Left cardiac atrium (tissue), 4 donors: ENCODE measurements around the gene CENPQ. TPM values are rescaled to one million over a fixed set of nuclear protein-coding genes. Genes with fewer than 3 reads are reported as not detected.
A peak's percentile ranks its signal among the peaks of the same experiment; 100 is the strongest.
"Not testable (repeated sequence)": the region's sequence is repeated elsewhere in the genome, so short reads cannot be mapped to it uniquely, and the experiment has no call there.

ENCODE experiments used
- ATAC-seq, 2 donors: fragments of 200-7000 bp; cut with Tn5 transposase; one replicate each; pipeline ENCODE4 v1.9.1; 2020; ENCODE audit warnings: mild to moderate bottlenecking in 2 of 2, moderate library complexity in 2 of 2
- DNase-seq: peaks from one replicate; pipeline ENCODE4 v3.0.0-alpha.2; 2020
- intact Hi-C, 2 donors: fragments of 100-400 bp; cut with DNase I; formaldehyde crosslinking; loops; one replicate each; pipeline versions ENCODE4 v1.14.1 to v1.15.1; 2022 to 2023
- long read RNA-seq: library from polyadenylated mRNA; unstranded; transcript quantifications from one replicate; pipeline ENCODE4 v2.0.0, GENCODE V29; 2021
- total RNA-seq, 2 donors: library from RNA; stranded (reverse); fragmentation: NEBNext Ultra II Directional; extraction: Animal tissue kit (Norgen Biotek cat#: 25700); gene quantifications; one replicate each; pipeline ENCODE4 v1.2.1, GENCODE V29; 2021
- donor health status: DM: no; HTN: yes; CAD: no.
- donor health status: DM: no; HTN: yes; CAD: no; lungs with severe emphysema.
- donor health status: DM: yes; HTN: yes; CAD: no.
- donor health status: Dilated cardiomyopathy.

The CENPQ gene, protein sequence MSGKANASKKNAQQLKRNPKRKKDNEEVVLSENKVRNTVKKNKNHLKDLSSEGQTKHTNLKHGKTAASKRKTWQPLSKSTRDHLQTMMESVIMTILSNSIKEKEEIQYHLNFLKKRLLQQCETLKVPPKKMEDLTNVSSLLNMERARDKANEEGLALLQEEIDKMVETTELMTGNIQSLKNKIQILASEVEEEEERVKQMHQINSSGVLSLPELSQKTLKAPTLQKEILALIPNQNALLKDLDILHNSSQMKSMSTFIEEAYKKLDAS
- 1 to 10 TPM; 4.7 to 5.9 TPM for total RNA-seq
- long read RNA-seq, partial matches to known transcripts = 0 of 3 reads
- long read RNA-seq, other reads (novel, unspliced or antisense) = 2 of 3 reads

DNA sequence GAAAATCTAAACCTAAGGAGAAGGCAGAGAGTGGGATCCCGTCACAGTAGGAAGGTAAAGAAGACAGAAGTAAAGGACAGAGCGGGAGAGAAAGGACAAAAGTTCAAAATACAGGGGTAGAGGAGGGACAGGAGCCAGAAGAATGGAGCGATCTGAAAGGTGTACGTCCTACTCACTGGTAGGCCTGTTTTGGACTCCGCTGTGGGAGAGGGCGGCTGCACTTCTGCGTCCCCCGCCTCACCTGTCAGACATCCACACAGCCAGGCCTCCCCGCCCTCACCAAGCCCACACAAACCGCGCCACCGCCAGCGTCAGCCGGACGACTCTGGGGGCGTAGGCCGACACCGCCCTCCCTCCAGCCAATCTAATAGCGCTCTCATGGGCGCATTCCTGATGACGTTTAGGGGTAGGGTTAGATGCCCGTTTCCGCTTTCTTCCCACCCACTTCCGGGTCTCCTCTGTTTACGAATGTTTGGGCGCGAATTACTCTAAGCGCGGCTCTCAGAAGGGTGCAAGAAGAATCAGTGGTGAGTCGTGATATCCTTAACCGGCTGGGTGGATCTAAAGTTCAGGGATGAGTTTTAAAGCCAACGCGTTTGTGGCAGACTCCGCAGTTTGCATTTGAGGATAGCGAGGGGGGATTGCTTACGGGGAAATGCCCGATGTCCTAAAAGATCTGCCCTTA, at the start of gene CENPQ, which contains the start of gene MMUT:
Gene CENPQ (plus strand): TSS at position 444 of the 685 bp plus-strand sequence. CDS start 6,807 bp downstream, outside the sequence.
Gene MMUT (minus strand): TSS at position 327 of the 685 bp plus-strand sequence. CDS start 3,787 bp downstream, outside the sequence.
- ATAC-seq (peak; percentile 100), DNase-seq (peak; percentile 94)
- intact Hi-C loops = no loop called here

DNA sequence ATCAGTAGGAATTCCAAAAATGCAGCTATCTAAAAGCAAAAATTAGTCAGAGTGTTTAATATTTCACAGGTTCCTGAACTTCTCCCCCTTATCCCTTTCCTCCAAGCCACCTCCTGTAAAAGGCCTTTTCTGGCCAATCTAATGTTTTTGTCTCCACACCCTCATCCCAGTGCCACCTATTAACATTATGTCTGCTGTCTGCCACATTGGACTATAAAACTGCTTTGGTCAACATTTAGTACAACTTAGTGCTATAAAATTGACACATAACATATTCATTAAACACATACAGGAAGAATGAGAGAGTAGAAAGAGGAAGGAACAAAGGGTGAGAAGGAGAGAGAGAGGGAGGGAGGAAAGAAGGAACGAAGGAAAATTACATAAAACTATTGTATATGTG, 47.8 kb upstream of the CENPQ start:
- DNase-seq (no peak), ATAC-seq (no peak)
- intact Hi-C loops = no loop called here

DNA sequence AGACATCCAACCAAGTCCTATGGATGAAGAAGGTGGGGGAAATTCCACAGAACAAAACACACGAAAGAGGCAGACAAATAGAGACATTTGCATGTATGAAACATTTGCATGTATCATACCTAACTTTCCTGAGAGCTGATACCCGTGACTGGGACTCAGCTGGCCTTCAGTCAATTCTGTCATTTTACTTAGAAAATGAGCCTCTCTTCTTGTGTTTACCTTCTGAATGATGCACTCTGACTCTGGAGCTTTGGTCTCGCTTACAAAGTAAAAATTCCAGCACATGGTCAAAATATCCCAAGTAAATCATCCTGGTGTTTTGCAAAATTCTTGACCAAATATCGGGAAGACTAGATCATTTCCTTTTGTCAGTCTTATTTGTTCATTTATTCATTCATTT, 47.0 kb upstream of the CENPQ start:
- ATAC-seq (no peak), DNase-seq (no peak)
- intact Hi-C loops = no loop called here

DNA sequence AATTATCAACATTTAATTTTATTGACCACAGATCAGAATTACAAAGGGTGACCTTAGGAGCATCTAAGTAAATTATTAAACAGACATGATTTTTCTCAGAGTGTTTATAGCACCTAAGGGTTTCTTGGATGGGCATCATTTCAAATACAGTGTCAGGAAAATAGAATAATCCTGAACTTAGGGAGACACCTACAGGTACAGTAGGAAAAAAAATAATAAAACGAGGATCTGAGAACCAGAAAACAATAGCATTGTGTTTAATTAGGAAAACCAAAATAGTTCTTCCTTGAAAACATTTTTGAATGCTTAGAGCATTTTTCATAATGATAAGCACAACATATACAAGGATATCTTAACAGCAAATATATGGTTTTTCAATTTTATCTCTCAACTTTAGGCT, 39.4 kb upstream of the CENPQ start:
- ATAC-seq (no peak), DNase-seq (no peak)
- intact Hi-C loops = no loop called here

DNA sequence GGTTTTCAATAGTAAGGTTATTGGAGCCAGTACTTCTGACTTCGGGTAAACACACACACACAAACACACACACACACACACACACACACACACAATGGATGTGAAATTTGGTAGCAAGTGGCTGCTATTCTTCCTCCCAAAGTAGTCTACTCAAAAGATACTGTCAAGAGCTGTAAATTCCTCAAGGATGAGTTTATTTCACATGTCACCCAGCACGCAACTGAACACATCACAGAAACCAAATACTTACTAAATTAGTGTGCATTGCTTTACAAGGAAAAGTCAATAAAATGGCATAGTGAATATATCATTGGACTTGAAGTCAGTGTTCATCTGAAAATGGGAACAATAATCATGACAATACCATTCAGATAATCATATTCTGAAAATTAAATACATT, 33.0 kb upstream of the CENPQ start:
- intact Hi-C loops = no loop called here
- ATAC-seq (no peak), DNase-seq (no peak)

DNA sequence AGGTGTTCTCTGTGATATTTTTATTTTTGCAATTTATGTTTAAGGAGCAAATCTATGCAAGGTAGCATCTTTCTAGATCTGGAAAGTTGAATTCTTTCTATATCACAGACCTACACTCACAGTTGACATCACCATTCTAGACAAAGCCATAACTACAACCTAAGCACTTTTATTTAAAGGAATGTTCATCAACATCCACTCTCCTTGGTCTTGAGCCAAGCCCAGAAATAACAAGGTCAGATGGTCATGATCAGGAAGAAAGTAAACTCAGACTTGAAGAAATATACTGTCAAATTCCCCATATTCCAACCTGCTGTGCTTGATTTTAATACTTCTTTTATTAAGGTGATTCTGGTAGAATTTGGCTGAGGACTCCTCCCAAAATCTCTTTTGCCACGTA, 32.3 kb upstream of the CENPQ start:
- intact Hi-C loops = no loop called here
- DNase-seq (no peak), ATAC-seq (no peak)

DNA sequence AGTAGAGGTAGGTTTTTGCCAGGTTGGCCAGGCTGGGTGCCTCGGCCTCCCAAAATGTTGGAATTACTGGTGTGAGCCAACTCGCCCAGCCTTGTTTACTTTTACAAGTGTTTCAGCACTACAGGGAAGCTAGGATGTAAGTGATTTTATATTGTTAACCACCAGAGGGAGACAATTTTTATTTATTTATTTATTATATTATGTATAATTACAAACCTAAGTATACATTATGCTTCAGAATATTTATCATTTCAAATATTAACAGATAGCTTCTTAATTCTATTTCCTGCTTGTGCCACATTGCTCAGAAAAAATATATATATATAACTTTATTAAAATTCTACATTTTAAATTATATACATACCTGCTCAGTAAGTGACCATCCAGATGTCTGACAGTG, 9.9 kb upstream of the CENPQ start:
- intact Hi-C loops = no loop called here
- DNase-seq (no peak), ATAC-seq (no peak)

DNA sequence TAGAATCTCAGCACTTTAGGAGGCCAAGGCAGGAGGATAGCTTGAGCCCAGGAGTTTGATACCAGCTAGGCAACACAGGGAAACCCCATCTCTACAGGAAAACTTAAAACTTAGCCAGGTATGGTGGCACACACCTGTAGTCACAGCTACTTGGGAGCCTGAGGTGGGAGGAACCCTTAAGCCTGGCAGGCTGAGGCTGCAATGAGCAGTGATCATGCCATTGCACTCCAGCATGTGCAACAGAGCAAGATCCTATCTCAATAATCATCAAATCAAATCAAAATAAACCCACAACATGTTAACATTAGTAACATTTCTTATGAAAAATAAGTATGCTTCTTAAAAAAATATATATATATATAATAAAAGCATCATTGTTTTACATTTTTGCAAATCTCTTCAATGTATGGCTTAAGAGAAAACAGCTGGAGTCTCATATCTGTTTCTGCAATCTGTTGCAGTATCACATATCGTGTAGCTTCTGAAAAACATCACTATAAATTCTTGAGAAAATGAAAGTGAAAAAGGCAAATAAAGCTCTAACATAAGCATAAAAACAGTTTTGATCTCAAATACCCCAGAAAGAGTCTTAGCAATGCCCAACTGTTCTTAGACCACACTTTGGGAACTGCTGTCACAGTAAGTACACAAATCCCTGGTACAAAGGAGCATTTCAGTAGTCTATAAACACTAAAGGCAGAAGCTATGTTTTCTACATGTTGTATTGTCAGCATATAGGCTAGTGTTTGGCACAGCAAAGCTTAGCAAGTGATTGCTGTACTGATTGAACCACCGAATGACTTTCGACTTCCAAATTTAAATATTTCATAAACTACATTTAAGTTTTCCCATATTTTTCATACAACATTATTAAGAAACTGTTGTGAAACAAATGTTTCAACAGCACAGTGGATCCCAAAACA, 8.1 kb upstream of the CENPQ start:
- intact Hi-C loops = no loop called here
- no peak for DNase-seq
- ATAC-seq = no peak

DNA sequence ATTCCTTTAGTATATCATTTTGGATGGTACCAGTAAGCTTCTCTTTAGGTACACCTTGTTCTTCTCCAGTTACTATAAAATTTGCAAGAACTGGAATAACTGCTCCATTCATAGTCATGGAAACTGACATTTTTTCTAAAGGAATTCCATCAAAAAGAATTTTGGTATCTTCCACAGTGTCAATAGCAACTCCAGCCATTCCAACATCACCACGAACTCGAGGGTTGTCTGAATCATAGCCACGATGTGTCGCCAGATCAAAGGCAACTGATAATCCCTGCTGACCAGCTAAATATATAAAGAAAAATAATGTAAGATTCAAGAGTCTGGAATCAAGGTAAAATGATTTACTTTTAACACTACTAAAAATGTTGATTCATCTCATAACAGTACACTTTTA, 5.4 kb upstream of the CENPQ start:
- intact Hi-C loops = no loop called here
- no peak for ATAC-seq
- DNase-seq = no peak

DNA sequence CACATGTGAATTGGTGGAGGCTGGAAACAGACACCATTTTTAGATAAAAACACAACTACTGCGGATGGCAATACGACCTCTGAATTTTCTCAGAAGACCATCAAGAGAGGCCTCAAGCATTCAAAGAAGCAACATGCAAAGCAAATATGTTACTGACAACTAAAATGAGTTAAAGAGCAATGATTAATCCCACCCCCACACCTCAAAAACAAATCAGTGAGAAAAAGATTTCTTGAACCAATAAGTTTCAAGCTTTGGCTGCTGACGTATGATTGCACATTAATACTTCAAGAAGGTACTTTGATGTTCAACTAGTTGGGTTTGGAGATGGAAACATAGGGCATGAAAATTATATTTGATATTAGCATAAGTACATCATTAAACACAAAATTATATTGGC, 1.1 kb upstream of the CENPQ start:
- DNase-seq (no peak), ATAC-seq (no peak)
- intact Hi-C loops = no loop called here

DNA sequence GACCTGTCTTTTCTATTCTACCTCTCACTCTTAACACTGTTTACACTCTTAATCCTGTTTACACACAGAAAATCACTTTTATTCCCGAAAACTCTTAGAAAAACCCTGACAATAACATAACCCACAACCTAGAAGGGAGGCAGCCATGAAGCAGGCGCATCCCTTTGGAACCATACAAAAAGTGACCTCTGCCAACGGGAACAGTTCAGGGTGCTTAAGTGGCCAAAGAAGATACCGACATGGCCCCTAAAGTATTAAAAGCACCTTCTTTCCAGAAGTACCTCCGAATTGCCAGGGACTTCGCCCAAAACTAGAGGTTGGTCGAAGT, 607 bp upstream of the CENPQ start:
- intact Hi-C loops = no loop called here
- DNase-seq (no peak), ATAC-seq (peak in 1 of 2 donors; percentile 32)

DNA sequence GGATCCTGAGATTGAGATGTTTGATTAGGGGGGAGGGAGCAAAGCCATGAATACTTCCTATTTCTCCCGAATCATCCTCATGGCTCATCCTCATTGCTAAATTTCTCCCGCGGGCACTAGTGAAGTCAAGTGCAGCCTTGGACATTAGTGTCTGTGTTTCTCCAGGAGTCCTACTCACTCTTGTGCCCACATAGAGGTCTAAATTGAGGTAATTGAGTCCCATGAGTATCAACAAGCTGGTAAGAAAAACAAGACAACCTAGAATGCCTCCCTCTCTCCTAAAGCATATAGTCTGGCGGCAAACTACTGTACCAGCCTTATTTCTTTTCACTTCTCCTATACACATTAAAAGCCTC, 420 bp downstream of the CENPQ start:
- no peak for DNase-seq
- intact Hi-C loops = no loop called here
- ATAC-seq = no peak

DNA sequence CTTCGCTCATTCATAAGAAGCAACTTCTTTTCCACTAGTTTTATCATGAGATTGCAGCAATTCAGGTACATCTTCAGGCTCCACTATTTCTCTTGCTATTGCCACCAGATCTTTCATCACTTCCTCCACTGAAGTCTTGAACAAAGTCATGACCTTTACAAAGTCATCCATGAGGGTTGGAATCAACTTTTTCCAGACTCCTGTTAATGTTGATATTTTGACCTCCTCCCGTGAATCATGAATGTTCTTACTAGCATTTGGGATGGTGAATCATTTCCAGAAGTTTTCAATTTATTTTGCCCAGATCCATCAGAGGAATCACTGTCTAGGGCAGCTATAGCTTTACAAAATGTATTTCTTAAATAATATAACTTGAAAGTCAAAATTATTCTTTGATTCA, 1.5 kb downstream of the CENPQ start:
- intact Hi-C loops = no loop called here
- DNase-seq (no peak), ATAC-seq (no peak)

DNA sequence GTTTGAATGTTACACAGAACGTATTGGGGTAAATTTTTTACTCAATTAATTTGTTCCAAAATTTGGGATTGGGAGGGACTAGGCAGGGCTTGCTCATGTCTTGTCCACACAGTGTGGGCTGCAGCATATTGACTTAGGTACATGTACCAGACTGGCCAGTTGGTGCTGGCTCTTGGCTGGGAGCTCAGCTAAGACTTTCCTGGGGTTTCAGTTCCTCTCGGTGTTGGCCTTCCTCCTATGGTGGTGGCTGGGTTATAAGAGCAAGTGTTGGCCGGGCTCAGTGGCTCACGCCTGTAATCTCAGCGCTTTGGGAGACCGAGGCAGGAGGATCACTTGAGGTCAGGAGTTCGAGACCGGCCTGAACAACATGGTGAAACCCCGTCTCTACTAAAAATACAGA, 4.9 kb downstream of the CENPQ start:
- no peak for DNase-seq
- intact Hi-C loops = no loop called here
- ATAC-seq = no peak

DNA sequence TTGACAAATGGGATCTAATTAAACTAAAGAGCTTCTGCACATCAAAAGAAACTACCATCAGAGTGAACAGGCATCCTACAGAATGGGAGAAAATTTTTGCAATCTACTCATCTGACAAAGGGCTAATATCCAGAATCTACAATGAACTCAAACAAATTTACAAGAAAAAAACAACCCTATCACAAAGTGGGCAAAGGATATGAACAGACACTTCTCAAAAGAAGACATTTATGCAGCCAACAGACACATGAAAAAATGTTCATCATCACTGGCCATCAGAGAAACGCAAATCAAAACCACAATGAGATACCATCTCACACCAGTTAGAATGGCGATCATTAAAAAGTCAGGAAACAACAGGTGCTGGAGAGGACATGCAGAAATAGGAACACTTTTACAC, 13.4 kb downstream of the CENPQ start:
- DNase-seq, ATAC-seq, intact Hi-C loops: not testable (repeated sequence)

DNA sequence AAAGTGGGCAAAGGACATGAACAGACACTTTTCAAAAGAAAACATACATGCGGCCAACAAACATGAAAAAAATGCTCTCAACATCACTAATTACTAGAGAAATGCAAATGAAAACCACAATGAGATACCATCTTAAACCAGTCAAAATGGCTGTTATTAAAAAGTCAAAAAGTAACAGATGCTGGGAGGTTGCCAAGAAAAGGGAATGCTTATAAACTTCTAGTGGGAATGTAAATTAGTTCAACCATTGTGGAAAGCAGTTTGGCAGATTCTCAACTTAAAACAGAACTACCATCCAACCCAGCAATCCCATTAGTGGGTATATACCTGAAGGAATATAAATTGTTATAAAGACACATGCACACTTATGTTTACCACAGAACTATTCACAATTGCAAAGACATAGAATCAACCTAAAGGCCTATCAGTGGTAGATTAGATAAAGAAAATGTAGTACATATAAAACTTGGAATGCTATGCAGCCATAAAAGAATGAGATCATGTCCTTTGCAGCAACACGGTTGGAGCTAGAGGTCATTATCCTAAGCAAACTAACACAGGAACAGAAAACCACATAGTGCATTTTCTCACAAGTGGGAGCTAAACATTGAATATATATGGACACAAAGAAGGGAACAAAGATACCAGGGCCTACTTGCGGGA, 16.3 kb downstream of the CENPQ start:
- no peak for DNase-seq
- intact Hi-C loops = no loop called here
- no peak for ATAC-seq

DNA sequence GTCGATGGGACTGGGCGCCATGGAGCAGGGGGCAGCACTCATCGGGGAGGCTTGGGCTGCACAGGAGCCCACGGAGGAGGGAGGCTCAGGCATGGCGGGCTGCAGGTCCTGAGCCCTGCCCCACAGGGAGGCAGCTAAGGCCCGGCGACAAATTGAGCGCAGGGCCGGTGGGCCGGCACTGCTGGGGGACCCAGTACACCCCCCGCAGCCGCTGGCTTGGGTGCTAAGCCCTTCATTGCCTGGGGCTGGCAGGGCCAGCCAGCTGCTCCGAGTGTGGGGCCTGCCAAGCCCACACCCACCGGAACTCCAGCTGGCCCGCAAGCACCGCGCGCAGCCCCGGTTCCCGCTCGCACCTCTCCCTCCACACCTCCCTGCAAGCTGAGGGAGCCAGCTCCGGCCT, 18.7 kb downstream of the CENPQ start:
- ATAC-seq, intact Hi-C loops, DNase-seq: not testable (repeated sequence)

DNA sequence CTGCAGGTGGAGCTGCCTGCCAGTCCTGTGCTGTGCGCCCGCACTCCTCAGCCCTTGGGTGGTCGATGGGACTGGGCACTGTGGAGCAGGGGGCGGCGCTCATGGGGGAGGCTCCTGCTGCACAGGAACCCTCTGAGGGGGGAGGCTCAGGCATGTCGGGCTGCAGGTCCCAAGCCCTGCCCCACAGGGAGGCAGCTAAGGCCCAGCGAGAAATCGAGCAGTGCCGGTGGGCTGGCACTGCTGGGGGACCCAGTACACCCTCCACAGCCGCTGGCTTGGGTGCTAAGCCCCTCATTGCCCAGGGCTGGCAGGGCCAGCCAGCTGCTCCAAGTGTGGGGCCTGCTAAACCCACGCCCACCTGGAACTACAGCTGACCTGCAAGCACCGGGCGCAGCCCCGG, 20.2 kb downstream of the CENPQ start:
- DNase-seq, ATAC-seq, intact Hi-C loops: not testable (repeated sequence)

DNA sequence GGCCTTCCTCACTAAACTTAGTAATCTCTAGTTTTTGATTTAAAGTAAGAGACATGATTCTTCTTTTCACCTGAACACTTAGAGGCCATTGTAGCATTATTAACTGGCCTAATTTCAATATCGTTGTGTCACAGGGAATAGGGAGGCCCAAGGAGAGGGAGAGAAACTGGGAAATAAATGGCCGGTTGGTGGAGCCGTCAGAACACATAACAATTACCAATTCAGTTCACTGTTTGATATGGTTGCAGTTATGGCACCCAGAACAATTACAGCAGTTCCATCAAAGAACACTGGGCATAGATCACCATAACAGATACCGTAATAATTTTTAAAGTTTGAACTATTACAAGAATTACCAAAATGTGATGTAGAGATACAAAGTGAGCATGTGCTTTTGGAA, 27.5 kb downstream of the CENPQ start:
- intact Hi-C loops = no loop called here
- ATAC-seq (no peak), DNase-seq (no peak)
